ENCODE data around the gene INPP5A. TPM values are rescaled to one million over a fixed set of nuclear protein-coding genes. Genes with fewer than 3 reads are reported as not detected.

Gene INPP5A
- total RNA-seq, 4 donors from 2014 or later = 34.8 to 80.8 (median 52.8) TPM

GRCh38 chr10:132692311-132692710 is 154.7 kb downstream of the INPP5A start:
- Histone ChIP-seq H3K27me3 (no peaks in the 10 kb centered on the region), H3K4me1 (no peaks in the 10 kb centered on the region), H3K36me3 (peaks cover 0 to 4% (median 0%) of the 10 kb centered on the region in 4 donors), H3K9me3 (no peaks in the 10 kb centered on the region), H3K4me3 (no peak overlapping the region), H3K27ac (no peak overlapping the region)
- TF ChIP-seq CTCF (IDR thresholded peaks at IDR 0.05) (no peak), EP300 (IDR thresholded peaks at IDR 0.05; ENCODE audit: low read depth) (no peak), POLR2AphosphoS5 (IDR thresholded peaks at IDR 0.05) (no peak), POLR2A (IDR thresholded peaks at IDR 0.05) (no peak)
- in situ Hi-C loops (cut with MboI; ENCODE audit: low pct_ligation_motif_present in 1 of 4, low pct_unique_long_range_greater_than_20kb in 1 of 4, low sequenced_read_pairs in 3 of 4) = no loop called here
- DNase-seq = no peak
- intact Hi-C loops (cut with DNase I; ENCODE audit: low total_unique reads) = no loop called here
- 73 to 86% methylated on average over 2 of the region's 2 CpGs for WGBS, 2 donors (ENCODE audit: low coverage in 1 of 2)

GRCh38 chr10:132693676-132694075 is 156.1 kb downstream of the INPP5A start:
- Histone ChIP-seq H3K27me3 (no peaks in the 10 kb centered on the region), H3K4me3 (no peak overlapping the region), H3K4me1 (no peaks in the 10 kb centered on the region), H3K36me3 (peaks cover 0 to 4% (median 0%) of the 10 kb centered on the region in 4 donors), H3K9me3 (no peaks in the 10 kb centered on the region), H3K27ac (no peak overlapping the region)
- intact Hi-C loops (cut with DNase I; ENCODE audit: low total_unique reads) = no loop called here
- in situ Hi-C loops (cut with MboI; ENCODE audit: low pct_ligation_motif_present in 1 of 4, low pct_unique_long_range_greater_than_20kb in 1 of 4, low sequenced_read_pairs in 3 of 4) = no loop called here
- DNase-seq = no peak
- TF ChIP-seq EP300 (IDR thresholded peaks at IDR 0.05; ENCODE audit: low read depth) (no peak), CTCF (IDR thresholded peaks at IDR 0.05) (no peak), POLR2AphosphoS5 (IDR thresholded peaks at IDR 0.05) (no peak), POLR2A (IDR thresholded peaks at IDR 0.05) (no peak)

- peaks cover 0 to 4% (median 0%) of the 10 kb centered on the region in 4 donors for H3K36me3 ChIP-seq
- TF ChIP-seq EP300 (IDR thresholded peaks at IDR 0.05; ENCODE audit: low read depth) = no peak
- TF ChIP-seq CTCF (IDR thresholded peaks at IDR 0.05) = no peak
- no peak overlapping the region for H3K4me3 ChIP-seq
- no peak for DNase-seq
- H3K27ac ChIP-seq = no peak overlapping the region
- H3K9me3 ChIP-seq = no peaks in the 10 kb centered on the region
- 82 to 83% methylated on average over 2 of the region's 2 CpGs for WGBS, 2 donors (ENCODE audit: low coverage in 1 of 2)
- H3K4me1 ChIP-seq = peaks cover 8 to 18% (median 16%) of the 10 kb centered on the region in 4 donors
- no peaks in the 10 kb centered on the region for H3K27me3 ChIP-seq
- in situ Hi-C loops (cut with MboI; ENCODE audit: low pct_ligation_motif_present in 1 of 4, low pct_unique_long_range_greater_than_20kb in 1 of 4, low sequenced_read_pairs in 3 of 4) = no loop called here
- intact Hi-C loops (cut with DNase I; ENCODE audit: low total_unique reads) = no loop called here
Measured at GRCh38 chr10:132696204-132696603, 158.6 kb downstream of the INPP5A start.

GRCh38 chr10:132696728-132697577 is 159.4 kb downstream of the INPP5A start:
- H3K27me3 ChIP-seq = no peaks in the 10 kb centered on the region
- no peak for DNase-seq
- TF ChIP-seq EP300 (IDR thresholded peaks at IDR 0.05; ENCODE audit: low read depth) (no peak), CTCF (IDR thresholded peaks at IDR 0.05) (no peak), POLR2A (IDR thresholded peaks at IDR 0.05) (no peak), POLR2AphosphoS5 (IDR thresholded peaks at IDR 0.05) (no peak)
- no peaks in the 10 kb centered on the region for H3K36me3 ChIP-seq
- H3K9me3 ChIP-seq = no peaks in the 10 kb centered on the region
- in situ Hi-C loops (cut with MboI; ENCODE audit: low pct_ligation_motif_present in 1 of 4, low pct_unique_long_range_greater_than_20kb in 1 of 4, low sequenced_read_pairs in 3 of 4) (no loop called here), intact Hi-C loops (cut with DNase I; ENCODE audit: low total_unique reads) (no loop called here)
- H3K27ac ChIP-seq = no peak overlapping the region
- no peak overlapping the region for H3K4me3 ChIP-seq
- peaks cover 8 to 21% (median 18%) of the 10 kb centered on the region in 4 donors for H3K4me1 ChIP-seq
- WGBS, 2 donors (ENCODE audit: low coverage in 1 of 2) = 92 to 100% methylated on average over 2 to 13 of the region's 13 CpGs

Data from transverse colon (tissue), 4 donors.